GM18505 (cell line): Measurements from ENCODE around the gene OLFML2A.

ENCODE experiments used
- ATAC-seq: cut with Tn5 transposase; IDR thresholded peaks from one replicate; pipeline ENCODE4 v1.9.1; 2021; ENCODE audit not compliant: unreplicated experiment
- POLR2A ChIP-seq: IDR thresholded peaks from 4 replicates; pipeline ENCODE4 v1.6.1; 2011; ENCODE audit warnings: borderline replicate concordance; ENCODE audit not compliant: insufficient read depth, insufficient read length; ENCODE audit errors: extremely low read depth

The OLFML2A gene

DNA sequence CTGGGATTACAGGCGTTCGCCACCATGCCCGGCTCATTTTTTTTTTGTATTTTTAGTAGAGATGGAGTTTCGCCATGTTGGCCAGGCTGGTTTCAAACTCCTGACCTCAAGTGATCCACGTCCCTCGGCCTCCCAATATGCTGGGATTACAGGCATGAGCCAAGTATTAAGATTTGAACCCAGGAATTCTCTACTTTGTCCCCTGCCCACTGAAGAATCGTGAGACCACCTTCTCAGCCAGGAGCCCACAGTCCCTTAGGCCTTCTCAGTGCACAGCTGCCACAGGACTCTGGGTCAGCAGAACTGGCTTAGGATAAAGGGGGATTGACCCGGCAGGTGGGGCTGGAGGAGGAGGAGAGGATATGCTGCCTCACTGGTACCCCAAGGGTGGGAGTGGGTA lies 13.4 kb downstream of the OLFML2A start:
- no peak for ATAC-seq
- no peak for TF ChIP-seq POLR2A

DNA sequence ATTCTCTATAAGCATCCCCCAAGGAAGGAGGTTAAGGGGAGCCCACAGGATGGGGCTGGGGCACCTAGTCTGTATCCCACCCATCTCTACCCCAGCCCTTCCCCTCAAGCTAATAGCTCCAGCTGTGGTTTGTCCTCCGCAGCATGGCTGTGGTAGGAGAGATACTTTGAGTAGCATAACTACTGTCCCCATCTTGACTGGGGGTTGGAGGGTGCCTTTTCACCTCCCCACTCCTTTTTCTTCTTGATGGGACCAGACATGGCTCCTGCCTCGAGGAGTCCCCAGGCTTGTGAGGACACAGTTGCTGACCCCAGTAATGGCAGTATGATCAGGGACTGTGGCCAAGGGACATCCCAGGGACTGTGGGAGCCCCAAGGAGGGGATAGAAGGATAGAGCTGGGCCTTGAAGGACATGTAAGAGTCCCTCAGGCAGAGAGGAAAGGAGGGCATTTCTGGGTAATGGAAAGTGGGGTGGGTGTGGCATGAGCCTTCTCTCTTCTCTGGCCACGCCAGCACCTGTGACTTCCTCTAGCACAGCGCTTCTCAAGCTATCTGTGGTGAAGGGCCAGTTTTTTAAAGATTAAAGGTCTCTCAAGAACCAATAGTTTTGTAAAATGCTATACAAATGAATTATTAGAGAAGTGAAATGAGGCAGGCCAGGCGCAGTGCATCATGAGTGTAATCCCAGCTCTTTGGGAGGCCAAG lies 14.0 kb downstream of the OLFML2A start:
- ATAC-seq, result no peak
- TF ChIP-seq POLR2A, result no peak

DNA sequence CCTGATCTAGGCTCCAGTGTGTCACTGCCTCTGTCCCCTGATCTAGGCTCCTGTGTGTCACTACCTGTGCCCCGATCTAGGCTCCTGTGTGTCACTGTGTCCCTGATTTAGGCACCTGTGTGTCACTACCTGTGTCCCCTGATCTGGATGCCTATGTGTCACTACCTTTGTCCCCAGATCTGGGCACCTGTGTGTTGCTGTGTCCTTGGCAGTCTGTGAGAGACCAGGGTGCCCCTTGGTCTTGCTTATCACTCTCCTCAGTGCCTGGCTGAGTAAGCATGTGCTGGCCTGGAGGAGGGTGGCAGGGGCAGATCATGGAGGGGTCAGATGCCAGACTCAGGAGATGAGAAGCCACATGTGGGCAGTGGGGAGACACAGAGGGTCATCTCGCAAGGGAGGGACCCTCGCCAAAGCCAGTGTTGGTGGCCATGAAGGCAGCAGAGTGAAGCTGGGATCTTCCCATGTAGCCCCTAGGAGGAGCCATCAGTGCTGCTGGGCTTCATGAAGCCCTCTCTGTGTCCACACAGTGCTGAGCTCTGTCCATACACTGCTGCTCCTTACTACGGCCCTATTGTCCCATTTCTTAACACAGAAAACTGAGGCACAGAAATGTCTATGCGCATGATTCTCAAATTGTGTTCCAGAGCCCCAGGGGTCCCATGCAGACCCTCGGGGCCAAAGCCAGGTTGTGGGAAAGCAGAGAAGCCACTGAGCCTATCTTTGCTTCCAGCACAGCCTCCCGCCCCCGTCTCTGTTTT lies 15.5 kb downstream of the OLFML2A start:
- TF ChIP-seq POLR2A, result no peak
- no peak for ATAC-seq

DNA sequence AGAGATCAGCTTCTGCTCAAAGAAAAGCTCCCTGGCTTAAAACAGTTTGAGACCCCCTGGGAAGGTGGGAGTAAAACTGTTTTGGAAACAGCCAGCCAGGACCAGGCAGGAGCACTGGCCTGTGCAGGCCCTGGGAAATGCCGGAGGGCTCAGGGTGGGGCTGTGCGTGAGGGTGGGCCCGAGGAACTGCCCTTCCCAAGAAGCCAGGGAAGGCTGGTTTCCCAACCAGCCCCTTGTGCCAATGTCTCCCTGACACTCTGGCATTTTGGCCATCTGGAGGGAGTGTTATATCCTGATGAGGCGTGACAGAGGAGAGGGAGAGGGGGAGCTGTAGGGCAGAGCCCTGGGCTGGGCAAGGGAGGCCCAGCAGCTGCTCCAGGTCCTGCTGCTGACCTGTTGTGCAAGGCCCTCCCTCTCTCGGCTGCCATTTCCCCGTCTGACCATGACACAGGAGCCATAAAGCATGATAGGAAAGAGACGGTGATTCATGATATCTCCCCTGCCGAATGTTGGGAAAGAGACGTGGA lies 16.1 kb downstream of the OLFML2A start:
- ATAC-seq, result no peak
- TF ChIP-seq POLR2A, result no peak

DNA sequence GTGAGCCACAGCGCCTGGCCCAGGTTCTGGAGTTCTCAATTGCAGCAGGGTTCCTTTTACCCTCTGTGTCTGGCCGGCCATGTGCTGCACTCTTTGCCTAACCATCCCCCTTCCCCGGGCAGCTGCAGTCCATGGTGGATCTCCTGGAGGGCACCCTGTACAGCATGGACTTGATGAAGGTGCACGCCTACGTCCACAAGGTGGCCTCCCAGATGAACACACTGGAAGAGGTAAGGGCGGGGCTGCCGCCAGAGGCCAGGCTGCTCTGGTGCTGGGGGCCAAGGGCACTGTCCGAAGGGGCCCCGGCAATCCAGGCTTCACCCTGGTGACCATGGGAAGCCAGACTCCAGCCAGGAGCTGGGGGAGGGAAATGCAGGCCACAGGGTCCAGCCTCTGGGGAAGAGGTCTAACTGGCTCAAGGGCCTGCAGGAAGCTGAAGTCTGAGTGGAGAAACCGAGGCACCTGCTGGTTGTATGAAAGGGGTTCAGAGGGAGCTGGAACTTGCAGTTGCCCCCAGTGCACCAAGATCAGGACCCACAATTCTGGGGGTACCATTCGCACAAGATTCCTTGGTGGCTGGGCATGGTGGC lies 18.1 kb downstream of the OLFML2A start:
- ATAC-seq, result no peak
- no peak for TF ChIP-seq POLR2A

DNA sequence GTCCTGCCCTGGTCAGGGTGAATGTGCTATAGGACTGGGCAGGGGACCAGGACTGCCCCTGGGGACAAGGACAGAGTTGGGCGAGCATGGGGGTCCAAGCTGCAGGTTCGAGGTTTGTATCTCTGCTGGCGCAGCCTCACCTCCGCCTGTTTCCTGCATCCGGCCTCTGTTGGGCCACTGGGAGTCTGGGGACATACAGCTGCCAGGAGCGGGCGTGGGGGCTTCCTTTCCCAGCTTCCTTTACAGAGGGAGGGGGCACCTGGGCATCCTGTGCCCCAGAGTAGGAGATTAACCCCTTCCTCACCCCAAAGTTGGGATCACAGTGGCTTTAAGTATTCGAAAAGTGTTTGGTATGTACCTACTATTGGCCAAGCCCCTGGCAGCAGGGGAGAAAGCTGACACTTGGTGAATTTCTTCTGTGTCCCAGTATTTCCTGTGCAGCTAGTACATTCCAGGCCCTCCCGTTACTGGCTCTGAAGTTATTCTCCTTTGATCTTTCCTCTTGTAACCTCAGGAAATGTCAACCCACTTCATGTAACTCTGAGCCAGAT lies 19.0 kb downstream of the OLFML2A start:
- TF ChIP-seq POLR2A, result no peak
- no peak for ATAC-seq

DNA sequence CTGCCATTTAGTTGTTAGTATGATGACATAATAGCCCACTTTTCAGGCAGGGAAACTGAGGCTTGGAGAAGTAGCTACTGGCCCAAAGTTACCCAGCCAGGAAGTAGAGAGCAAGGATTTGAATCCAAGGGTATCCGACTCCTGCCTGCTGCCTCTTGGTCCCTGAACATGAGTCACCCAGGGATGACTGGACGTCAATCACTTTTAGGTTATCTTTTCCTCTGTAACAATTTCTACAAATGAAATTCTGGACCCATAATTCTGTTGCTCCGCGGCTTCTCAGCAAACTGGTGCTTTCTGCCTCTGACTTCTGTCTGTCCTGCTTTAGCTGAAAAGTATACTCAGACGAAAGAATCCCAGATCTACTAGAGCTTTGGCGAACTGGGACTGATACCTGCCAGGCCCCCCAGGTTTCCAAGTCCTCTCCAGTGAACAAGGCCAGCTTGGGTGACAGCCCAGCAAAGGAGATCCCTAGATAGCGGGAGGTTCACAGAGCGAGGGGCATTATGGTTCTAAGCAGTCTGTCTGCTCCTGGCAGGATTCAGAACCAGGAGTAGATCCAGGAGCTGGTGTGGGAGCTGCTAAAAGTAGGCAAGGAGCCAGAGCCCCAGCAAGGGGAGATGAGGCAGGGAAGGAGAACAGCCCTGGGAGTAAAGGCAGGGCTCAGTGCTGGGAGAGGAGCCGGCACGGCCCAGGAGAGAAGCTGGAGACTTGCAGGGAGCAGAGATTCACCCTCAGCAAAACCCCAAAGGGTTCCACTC lies 20.6 kb downstream of the OLFML2A start:
- ATAC-seq, result no peak
- no peak for TF ChIP-seq POLR2A

DNA sequence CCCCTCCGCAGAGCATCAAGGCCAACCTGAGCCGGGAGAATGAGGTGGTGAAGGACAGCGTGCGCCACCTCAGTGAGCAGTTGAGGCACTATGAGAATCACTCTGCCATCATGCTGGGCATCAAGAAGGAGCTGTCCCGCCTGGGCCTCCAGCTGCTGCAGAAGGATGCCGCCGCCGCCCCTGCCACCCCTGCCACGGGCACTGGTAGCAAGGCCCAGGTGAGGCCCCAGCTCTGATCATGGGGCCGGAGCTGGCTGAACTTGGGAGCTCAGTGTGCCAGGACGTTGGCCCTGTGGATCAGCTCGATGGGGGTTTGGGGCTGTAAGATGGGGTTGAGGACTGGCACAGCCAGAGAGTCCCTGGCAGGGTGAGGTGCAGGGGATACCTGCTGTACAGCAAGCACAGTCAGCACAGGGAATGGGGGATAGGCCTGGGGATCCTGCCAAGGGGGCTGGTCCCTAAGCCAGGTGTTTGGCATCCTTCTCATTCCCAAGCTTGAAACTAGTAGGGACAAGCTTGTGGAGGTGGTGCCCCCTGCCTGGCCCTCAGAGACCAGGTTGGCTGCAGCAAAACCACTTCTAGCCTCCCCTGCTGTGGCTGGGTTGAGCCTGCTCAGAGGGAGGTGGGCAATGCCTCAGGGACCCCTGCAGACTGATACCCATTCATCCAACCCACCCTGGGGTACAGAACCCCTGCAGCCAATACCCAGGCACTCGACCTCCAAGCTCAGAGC lies 22.5 kb downstream of the OLFML2A start:
- no peak for ATAC-seq
- no peak for TF ChIP-seq POLR2A

DNA sequence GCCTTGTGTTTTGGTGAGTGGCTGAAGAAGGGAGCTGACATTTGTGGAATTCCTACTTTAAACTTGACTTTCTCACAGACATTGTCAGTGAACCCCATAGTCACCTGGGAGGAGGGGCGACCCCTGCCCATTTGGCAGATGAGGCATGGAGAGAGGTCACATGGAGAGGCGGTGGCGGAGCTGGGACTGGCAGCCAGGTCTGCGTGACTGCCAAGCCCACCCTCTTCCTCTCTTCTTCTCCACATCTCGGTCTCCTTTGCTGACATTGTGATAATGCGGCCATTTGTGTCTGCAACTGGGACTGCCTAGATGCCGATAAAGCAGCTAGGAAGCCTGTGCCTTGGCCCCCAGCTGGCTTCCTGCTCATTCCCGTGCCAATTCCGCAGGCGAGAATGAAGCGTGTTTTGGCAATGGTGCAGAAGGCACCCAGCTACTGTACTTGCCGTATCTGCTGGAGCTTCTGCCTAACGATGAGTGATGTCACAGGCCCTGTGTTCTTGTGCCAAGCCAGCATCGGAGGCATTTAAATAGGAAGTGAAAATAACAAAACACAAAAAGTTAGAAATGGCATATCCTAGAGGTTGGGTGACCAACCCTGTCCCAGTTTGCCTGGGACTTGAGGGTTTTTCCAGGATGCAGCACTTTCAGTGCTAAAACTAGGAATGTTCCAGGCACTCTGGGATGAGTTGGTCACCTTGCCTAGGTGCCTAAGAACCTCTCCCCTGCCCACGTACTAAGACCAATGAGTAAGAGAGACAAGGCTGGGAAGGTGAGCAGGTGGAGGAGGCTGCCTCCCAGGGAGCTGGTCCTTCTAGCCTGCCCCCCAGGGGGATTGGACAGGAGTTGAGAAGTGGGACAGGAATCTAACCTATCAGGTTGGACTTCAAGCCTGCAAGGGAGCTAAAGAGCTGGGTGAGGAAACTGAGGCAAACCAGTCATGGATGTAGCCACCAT lies 23.6 kb downstream of the OLFML2A start:
- no peak for ATAC-seq

DNA sequence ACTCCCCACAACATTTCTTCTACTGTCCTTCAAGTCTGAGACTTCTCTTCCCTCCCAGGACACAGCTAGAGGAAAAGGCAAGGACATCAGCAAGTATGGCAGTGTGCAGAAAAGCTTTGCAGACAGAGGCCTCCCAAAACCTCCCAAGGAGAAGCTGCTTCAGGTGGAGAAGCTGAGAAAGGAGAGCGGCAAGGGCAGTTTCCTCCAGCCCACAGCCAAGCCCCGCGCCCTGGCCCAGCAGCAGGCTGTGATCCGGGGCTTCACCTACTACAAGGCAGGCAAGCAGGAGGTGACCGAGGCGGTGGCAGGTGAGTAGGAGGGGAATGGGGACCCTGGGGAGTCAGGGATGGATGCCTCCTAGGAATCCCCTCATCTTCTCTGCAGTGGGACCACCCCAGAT lies 24.4 kb downstream of the OLFML2A start:
- ATAC-seq, result no peak
- no peak for TF ChIP-seq POLR2A

More for the DNA sequence above, 23.6 kb downstream of the OLFML2A start:
- TF ChIP-seq POLR2A, result no peak

DNA sequence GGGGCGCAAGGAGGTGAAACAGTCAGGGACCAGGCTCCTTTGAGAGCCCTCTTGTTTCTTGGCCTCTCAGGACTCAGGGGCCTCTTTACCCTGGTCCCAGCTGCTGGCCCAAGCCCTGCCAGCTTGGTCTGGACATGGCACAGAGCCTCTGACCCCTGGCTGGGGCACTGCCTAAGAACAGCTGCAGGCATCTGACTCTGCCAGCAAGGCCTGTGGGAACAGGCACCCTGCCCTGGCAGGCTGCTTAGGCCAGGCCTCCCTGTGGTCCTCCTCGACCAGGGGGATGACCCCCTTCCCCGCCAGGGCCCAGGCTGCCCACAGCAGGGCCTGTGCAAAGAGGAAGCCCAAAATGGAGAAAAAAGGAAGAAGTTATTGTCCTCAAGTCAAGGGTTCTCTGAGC lies 25.5 kb downstream of the OLFML2A start:
- TF ChIP-seq POLR2A, result no peak
- no peak for ATAC-seq
